ENCODE measurements around the gene EFNB2. TPM values are rescaled to one million over a fixed set of nuclear protein-coding genes. Genes with fewer than 3 reads are reported as not detected.

Gene EFNB2
- total and polyA plus RNA-seq, 2 of the 13 experiments (the other 11 are each of a cell fraction or from before 2014, with no cell fraction given) = 0.11 to 0.20 TPM

- TF ChIP-seq PAWR (CRISPR knock-in tag; IDR thresholded peaks at IDR 0.05; ENCODE audit: borderline replicate concordance) (no peak), ATM (IDR thresholded peaks at IDR 0.05; ENCODE audit: borderline replicate concordance) (no peak), MAFK (conservative IDR thresholded peaks at IDR 0.05 in 1 of 2, IDR thresholded peaks at IDR 0.05 in 1 of 2; ENCODE audit: low read length in 2 of 2) (no peak), ERF (CRISPR knock-in tag; IDR thresholded peaks at IDR 0.05) (no peak), MYPOP (CRISPR knock-in tag; IDR thresholded peaks at IDR 0.05) (no peak), ASH2L (IDR thresholded peaks at IDR 0.05; ENCODE audit: insufficient read length, low read depth, low read length) (no peak)
Measured at GRCh38 chr13:106492588-106493475, 42.6 kb downstream of the EFNB2 start (continued).

- no peaks in the 10 kb centered on the region for H3K4me1 ChIP-seq (ENCODE audit: insufficient read depth, low read length)
- no peaks in the 10 kb centered on the region for H4K20me1 ChIP-seq (ENCODE audit: insufficient read depth, low read length)
- H3K9ac ChIP-seq (ENCODE audit: insufficient read depth, low read depth, low read length) = no peak overlapping the region
- intact Hi-C loops (cut with micrococcal nuclease; ENCODE audit: unreplicated experiment) (no loop called here), in situ Hi-C loops (cut with HindIII; ENCODE audit: extremely low pct_ligation_motif_present, low pct_unique_long_range_greater_than_20kb) (no loop called here)
- WGBS (ENCODE audit: low lambda C conversion rate) = 50% methylated on average over 13 of the region's 14 CpGs
- H3K36me3 ChIP-seq (replicated peaks in 1 of 2; ENCODE audit: control insufficient read depth in 1 of 2, insufficient read depth in 2 of 2, low read length in 2 of 2) = no peaks in the 10 kb centered on the region
- no TSS peak for BruUV-seq (replicated peaks)
- H3K79me2 ChIP-seq (ENCODE audit: insufficient read depth, low read length) = no peaks in the 10 kb centered on the region
- peaks cover 0 to 3% of the 10 kb centered on the region in 2 experiments; a peak in 1 of 5 replicates for H3K27me3 ChIP-seq (ENCODE audit: control insufficient read depth in 1 of 2, insufficient read depth in 2 of 2, low read length in 2 of 2)
- POLR2A ChIA-PET = no interaction called here
- ATAC-seq (no peak), DNase-seq (ENCODE audit: low spot score) (no peak), FAIRE-seq (no peak)
- H3K9me3 ChIP-seq (ENCODE audit: low read length) = no peaks in the 10 kb centered on the region
- H3K4me3 ChIP-seq (replicated peaks in 1 of 3; ENCODE audit: insufficient read depth in 1 of 3, low read depth in 2 of 3, low read length in 3 of 3) = no peak overlapping the region
- CTCF ChIA-PET (ENCODE audit: low intra/inter-chr PET ratio, low total read pairs) = no interaction called here
- H3K27ac ChIP-seq (ENCODE audit: extremely low read length, insufficient read depth, low read length) = no peak overlapping the region
- H3K4me2 ChIP-seq (ENCODE audit: low read depth, low read length) = no peak overlapping the region
- no peak overlapping the region for H2AFZ ChIP-seq (ENCODE audit: low read length)
- TF ChIP-seq ZNF44 (CRISPR knock-in tag; IDR thresholded peaks at IDR 0.05) = no peak
- TF ChIP-seq ZBTB40 (IDR thresholded peaks at IDR 0.05) = no peak
- no peak for TF ChIP-seq ZBTB40 (CRISPR knock-in tag; IDR thresholded peaks at IDR 0.05)
- no peak for TF ChIP-seq SNAPC5 (CRISPR knock-in tag; IDR thresholded peaks at IDR 0.05; ENCODE audit: borderline replicate concordance)
Measured at GRCh38 chr13:106491928-106492587, 43.4 kb downstream of the EFNB2 start.
